GM23338 (cell line): ENCODE results near the gene SLX4IP. TPM values are rescaled to one million over a fixed set of nuclear protein-coding genes. Genes with fewer than 3 reads are reported as not detected.

ENCODE experiments used
- ATAC-seq: fragments of 200-7000 bp; cut with Tn5 transposase; 3 replicates; pipeline ENCODE4 v1.9.1; 2020
- DNase-seq: peaks from one replicate; pipeline ENCODE4 v3.0.0-alpha.2; 2015; ENCODE audit warnings: low spot score
- H2AFZ ChIP-seq: fragments of 200-600 bp; sonication (generic); 2 replicates; pipeline ENCODE4 v1.8.0; 2016; ENCODE audit warnings: antibody characterized with exemption, mild to moderate bottlenecking, moderate library complexity
- H3F3A ChIP-seq: fragments of 200-600 bp; sonication (generic); replicated peaks from 2 replicates; pipeline ENCODE4 v1.8.0; 2017; ENCODE audit warnings: antibody characterized with exemption, mixed run types, low read depth
- H3K27ac ChIP-seq: fragments of 200-600 bp; sonication (generic); 2 replicates; pipeline ENCODE4 v1.6.1; 2016; ENCODE audit warnings: low read depth
- H3K27me3 ChIP-seq: fragments of 200-600 bp; sonication (generic); 2 replicates; pipeline ENCODE4 v1.8.0; 2016; ENCODE audit warnings: mild to moderate bottlenecking, mixed run types, moderate library complexity; ENCODE audit not compliant: insufficient read depth
- H3K36me3 ChIP-seq: fragments of 200-600 bp; sonication (generic); 2 replicates; pipeline ENCODE4 v1.8.0; 2016; ENCODE audit warnings: mild to moderate bottlenecking; ENCODE audit not compliant: insufficient read depth
- H3K4me1 ChIP-seq: fragments of 200-600 bp; sonication (generic); 2 replicates; pipeline ENCODE4 v1.8.0; 2016; ENCODE audit warnings: mild to moderate bottlenecking, moderate library complexity; ENCODE audit not compliant: insufficient read depth
- H3K4me2 ChIP-seq: fragments of 200-600 bp; sonication (generic); 2 replicates; pipeline ENCODE4 v1.7.1; 2017; ENCODE audit warnings: mixed run types
- H3K4me3 ChIP-seq: fragments of 200-600 bp; sonication (generic); 2 replicates; pipeline ENCODE4 v1.6.1; 2016; ENCODE audit warnings: mixed run types
- H3K79me2 ChIP-seq: fragments of 200-600 bp; sonication (generic); replicated peaks from 2 replicates; pipeline ENCODE4 v1.8.0; 2017; ENCODE audit warnings: mild to moderate bottlenecking; ENCODE audit not compliant: insufficient read depth
- H3K9me2 ChIP-seq: fragments of 200-600 bp; sonication (generic); 2 replicates; pipeline ENCODE4 v1.8.0; 2017; ENCODE audit not compliant: insufficient read depth
- H4K20me1 ChIP-seq: fragments of 200-600 bp; sonication (generic); replicated peaks from 2 replicates; pipeline ENCODE4 v1.8.0; 2017; ENCODE audit warnings: mild to moderate bottlenecking; ENCODE audit not compliant: insufficient read depth
- H3K27ac Mint-ChIP-seq: 2 replicates; pipeline ENCODE4 v1.8.0; 2020; ENCODE audit warnings: inconsistent platforms, mild to moderate bottlenecking, moderate library complexity, mixed read lengths
- H3K27me3 Mint-ChIP-seq: 3 replicates; pipeline ENCODE4 v1.8.0; 2022; ENCODE audit warnings: low read depth, mild to moderate bottlenecking, moderate library complexity, mixed read lengths, inconsistent platforms; ENCODE audit not compliant: insufficient read depth, poor library complexity
- H3K36me3 Mint-ChIP-seq: 3 replicates; pipeline ENCODE4 v1.8.0; 2021; ENCODE audit warnings: low read depth, mild to moderate bottlenecking, inconsistent platforms, moderate library complexity, mixed read lengths
- H3K4me1 Mint-ChIP-seq: 3 replicates; pipeline ENCODE4 v1.8.0; 2020; ENCODE audit warnings: mild to moderate bottlenecking, inconsistent platforms, mixed read lengths
- H3K4me3 Mint-ChIP-seq: 3 replicates; pipeline ENCODE4 v1.8.0; 2021; ENCODE audit warnings: moderate library complexity, mild to moderate bottlenecking, inconsistent platforms, mixed read lengths
- H3K9me3 Mint-ChIP-seq: 3 replicates; pipeline ENCODE4 v1.8.0; 2020; ENCODE audit warnings: moderate library complexity, mild to moderate bottlenecking, inconsistent platforms, mixed read lengths
- CREB1 ChIP-seq: fragments of 250-450 bp; sonication (Bioruptor Pico); IDR thresholded peaks from 2 replicates; pipeline ENCODE4 v1.5.0; 2020; ENCODE audit warnings: low read depth, mild to moderate bottlenecking, moderate library complexity
- EZH2phosphoT487 ChIP-seq: fragments of 200-600 bp; sonication (generic); IDR thresholded peaks from one replicate; pipeline ENCODE4 v1.8.1; 2018; ENCODE audit warnings: antibody characterized with exemption; ENCODE audit not compliant: unreplicated experiment
- JUNB ChIP-seq: IDR thresholded peaks from one replicate; pipeline ENCODE4 v1.6.1; 2016; ENCODE audit warnings: antibody characterized with exemption; ENCODE audit not compliant: unreplicated experiment
- NANOG ChIP-seq: IDR thresholded peaks from 2 replicates; pipeline ENCODE4 v1.6.1; 2016; ENCODE audit warnings: antibody characterized with exemption, borderline replicate concordance
- polyA plus RNA-seq: library from polyadenylated mRNA; unstranded; fragments of >200 nt; fragmentation: Nextera tagmentation; extraction: Ambion mirVana; gene quantifications from 2 replicates; pipeline ENCODE4 v1.2.1, GENCODE V29; 2016
- total RNA-seq: library from RNA; depleted of rRNA; stranded (reverse); fragments of >200 nt; shearing (Covaris generic); gene quantifications from 2 replicates; pipeline ENCODE4 v1.2.3, GENCODE V29; 2014
- TF ChIP-seq, protein P1 (sequence below): fragments of 250-450 bp; sonication (Bioruptor Pico); IDR thresholded peaks from 2 replicates; pipeline ENCODE4 v1.5.0; 2020; ENCODE audit warnings: mild to moderate bottlenecking, moderate library complexity

Gene SLX4IP
- total and polyA plus RNA-seq, 2 experiments from 2014 or later: 9.1 to 9.8 TPM

DNA sequence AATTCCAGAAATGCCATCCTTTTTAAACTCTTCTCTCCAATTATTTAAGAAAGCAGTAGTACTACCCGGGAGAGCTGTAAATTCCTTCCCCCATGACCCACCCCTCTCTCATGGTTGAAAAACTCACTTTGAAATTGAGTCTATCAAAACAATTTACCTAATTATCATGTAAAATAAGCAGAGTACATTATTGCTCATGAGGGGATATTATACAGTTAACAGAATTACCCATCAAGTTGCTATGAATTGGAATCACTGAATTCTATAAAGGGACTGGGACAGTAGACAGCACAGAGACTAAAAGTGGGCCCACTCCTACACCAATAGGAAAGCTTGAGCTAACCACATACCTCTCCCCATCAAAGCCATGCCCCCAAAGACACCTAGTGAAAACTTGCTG lies 222.3 kb downstream of the SLX4IP start:
- no peaks in the 10 kb centered on the region for H3K9me3 Mint-ChIP-seq
- peaks cover 14% of the 10 kb centered on the region for H4K20me1 ChIP-seq
- H3K4me1 Mint-ChIP-seq: peaks cover 80% of the 10 kb centered on the region
- H3K79me2 ChIP-seq: peaks cover 86% of the 10 kb centered on the region
- peak overlapping the region; percentile 45; the same call in 1 of the 2 replicates for H3K27ac Mint-ChIP-seq
- H3K27me3 ChIP-seq: no peaks in the 10 kb centered on the region
- peaks cover 89% of the 10 kb centered on the region for H3K36me3 Mint-ChIP-seq
- no peak for DNase-seq
- peak overlapping the region; percentile 78; the same call in 1 of the 2 replicates for H3K27ac ChIP-seq
- no peak for TF ChIP-seq NANOG
- TF ChIP-seq CREB1 (CRISPR knock-in tag): no peak
- TF ChIP-seq, protein P1, sequence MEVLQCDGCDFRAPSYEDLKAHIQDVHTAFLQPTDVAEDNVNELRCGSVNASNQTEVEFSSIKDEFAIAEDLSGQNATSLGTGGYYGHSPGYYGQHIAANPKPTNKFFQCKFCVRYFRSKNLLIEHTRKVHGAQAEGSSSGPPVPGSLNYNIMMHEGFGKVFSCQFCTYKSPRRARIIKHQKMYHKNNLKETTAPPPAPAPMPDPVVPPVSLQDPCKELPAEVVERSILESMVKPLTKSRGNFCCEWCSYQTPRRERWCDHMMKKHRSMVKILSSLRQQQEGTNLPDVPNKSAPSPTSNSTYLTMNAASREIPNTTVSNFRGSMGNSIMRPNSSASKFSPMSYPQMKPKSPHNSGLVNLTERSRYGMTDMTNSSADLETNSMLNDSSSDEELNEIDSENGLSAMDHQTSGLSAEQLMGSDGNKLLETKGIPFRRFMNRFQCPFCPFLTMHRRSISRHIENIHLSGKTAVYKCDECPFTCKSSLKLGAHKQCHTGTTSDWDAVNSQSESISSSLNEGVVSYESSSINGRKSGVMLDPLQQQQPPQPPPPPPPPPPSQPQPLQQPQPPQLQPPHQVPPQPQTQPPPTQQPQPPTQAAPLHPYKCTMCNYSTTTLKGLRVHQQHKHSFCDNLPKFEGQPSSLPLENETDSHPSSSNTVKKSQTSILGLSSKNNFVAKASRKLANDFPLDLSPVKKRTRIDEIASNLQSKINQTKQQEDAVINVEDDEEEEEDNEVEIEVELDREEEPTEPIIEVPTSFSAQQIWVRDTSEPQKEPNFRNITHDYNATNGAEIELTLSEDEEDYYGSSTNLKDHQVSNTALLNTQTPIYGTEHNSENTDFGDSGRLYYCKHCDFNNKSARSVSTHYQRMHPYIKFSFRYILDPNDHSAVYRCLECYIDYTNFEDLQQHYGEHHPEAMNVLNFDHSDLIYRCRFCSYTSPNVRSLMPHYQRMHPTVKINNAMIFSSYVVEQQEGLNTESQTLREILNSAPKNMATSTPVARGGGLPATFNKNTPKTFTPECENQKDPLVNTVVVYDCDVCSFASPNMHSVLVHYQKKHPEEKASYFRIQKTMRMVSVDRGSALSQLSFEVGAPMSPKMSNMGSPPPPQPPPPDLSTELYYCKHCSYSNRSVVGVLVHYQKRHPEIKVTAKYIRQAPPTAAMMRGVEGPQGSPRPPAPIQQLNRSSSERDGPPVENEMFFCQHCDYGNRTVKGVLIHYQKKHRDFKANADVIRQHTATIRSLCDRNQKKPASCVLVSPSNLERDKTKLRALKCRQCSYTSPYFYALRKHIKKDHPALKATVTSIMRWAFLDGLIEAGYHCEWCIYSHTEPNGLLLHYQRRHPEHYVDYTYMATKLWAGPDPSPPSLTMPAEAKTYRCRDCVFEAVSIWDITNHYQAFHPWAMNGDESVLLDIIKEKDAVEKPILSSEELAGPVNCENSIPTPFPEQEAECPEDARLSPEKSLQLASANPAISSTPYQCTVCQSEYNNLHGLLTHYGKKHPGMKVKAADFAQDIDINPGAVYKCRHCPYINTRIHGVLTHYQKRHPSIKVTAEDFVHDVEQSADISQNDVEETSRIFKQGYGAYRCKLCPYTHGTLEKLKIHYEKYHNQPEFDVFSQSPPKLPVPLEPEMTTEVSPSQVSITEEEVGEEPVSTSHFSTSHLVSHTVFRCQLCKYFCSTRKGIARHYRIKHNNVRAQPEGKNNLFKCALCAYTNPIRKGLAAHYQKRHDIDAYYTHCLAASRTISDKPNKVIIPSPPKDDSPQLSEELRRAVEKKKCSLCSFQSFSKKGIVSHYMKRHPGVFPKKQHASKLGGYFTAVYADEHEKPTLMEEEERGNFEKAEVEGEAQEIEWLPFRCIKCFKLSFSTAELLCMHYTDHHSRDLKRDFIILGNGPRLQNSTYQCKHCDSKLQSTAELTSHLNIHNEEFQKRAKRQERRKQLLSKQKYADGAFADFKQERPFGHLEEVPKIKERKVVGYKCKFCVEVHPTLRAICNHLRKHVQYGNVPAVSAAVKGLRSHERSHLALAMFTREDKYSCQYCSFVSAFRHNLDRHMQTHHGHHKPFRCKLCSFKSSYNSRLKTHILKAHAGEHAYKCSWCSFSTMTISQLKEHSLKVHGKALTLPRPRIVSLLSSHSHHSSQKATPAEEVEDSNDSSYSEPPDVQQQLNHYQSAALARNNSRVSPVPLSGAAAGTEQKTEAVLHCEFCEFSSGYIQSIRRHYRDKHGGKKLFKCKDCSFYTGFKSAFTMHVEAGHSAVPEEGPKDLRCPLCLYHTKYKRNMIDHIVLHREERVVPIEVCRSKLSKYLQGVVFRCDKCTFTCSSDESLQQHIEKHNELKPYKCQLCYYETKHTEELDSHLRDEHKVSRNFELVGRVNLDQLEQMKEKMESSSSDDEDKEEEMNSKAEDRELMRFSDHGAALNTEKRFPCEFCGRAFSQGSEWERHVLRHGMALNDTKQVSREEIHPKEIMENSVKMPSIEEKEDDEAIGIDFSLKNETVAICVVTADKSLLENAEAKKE (CRISPR knock-in tag): no peak
- TF ChIP-seq JUNB: no peak
- no peak for TF ChIP-seq EZH2phosphoT487
- H3K9me2 ChIP-seq: no peaks in the 10 kb centered on the region
- no peak overlapping the region for H3K4me3 Mint-ChIP-seq
- H3K4me2 ChIP-seq: 0 out of 2 replicates have a peak overlapping the region, but pooled peaks have one; percentile 2
- no peak overlapping the region for H2AFZ ChIP-seq
- H3K36me3 ChIP-seq: peaks cover 11% of the 10 kb centered on the region; the same call in 1 of the 2 replicates
- no peak overlapping the region for H3K4me3 ChIP-seq
- ATAC-seq: no peak
- no peaks in the 10 kb centered on the region for H3F3A ChIP-seq
- peaks cover 2% of the 10 kb centered on the region for H3K27me3 Mint-ChIP-seq
- H3K4me1 ChIP-seq: peaks cover 68% of the 10 kb centered on the region
